ENCODE results near the gene TEF.

- TF ChIP-seq CTCF (IDR thresholded peaks at IDR 0.05; ENCODE audit: poor library complexity): no peak
- TF ChIP-seq EZH2 (IDR thresholded peaks at IDR 0.05; ENCODE audit: borderline replicate concordance): no peak
Measured at GRCh38 chr22:41347066-41347859, 34.5 kb upstream of the TEF start.
